Measurements from ENCODE around the gene CUTC.

Gene CUTC

GRCh38 chr10:99784016-99784726, 52.1 kb downstream of the CUTC start:
- DNase-seq (ENCODE audit: low read depth), result no peak

GRCh38 chr10:99784727-99785441, 52.9 kb downstream of the CUTC start:
- DNase-seq (ENCODE audit: low read depth), result no peak

GRCh38 chr10:99785646-99786045, 53.6 kb downstream of the CUTC start:
- no peak for DNase-seq (ENCODE audit: low read depth)

GRCh38 chr10:99787311-99787710, 55.3 kb downstream of the CUTC start:
- no peak for DNase-seq (ENCODE audit: low read depth)

- DNase-seq (ENCODE audit: low read depth), result no peak
Observed at GRCh38 chr10:99787782-99788445, 55.9 kb downstream of the CUTC start.

- no peak for DNase-seq (ENCODE audit: low read depth)
Observed at GRCh38 chr10:99788598-99789256, 56.7 kb downstream of the CUTC start.

- DNase-seq (ENCODE audit: low read depth), result no peak
Observed at GRCh38 chr10:99791831-99792230, 59.8 kb downstream of the CUTC start.

- no peak for DNase-seq (ENCODE audit: low read depth)
Observed at GRCh38 chr10:99793819-99794218, 61.8 kb downstream of the CUTC start.

- no peak for DNase-seq (ENCODE audit: low read depth)
Observed at GRCh38 chr10:99796928-99797327, 64.9 kb downstream of the CUTC start.

- DNase-seq (ENCODE audit: low read depth), result no peak
Observed at GRCh38 chr10:99798031-99798430, 66.0 kb downstream of the CUTC start.

- DNase-seq (ENCODE audit: low read depth), result no peak
Observed at GRCh38 chr10:99798920-99799319, 66.9 kb downstream of the CUTC start.

GRCh38 chr10:99799613-99800012, 67.6 kb downstream of the CUTC start:
- no peak for DNase-seq (ENCODE audit: low read depth)

- DNase-seq (ENCODE audit: low read depth), result no peak
Observed at GRCh38 chr10:99804471-99804870, 72.4 kb downstream of the CUTC start.

- DNase-seq (ENCODE audit: low read depth), result no peak
Observed at GRCh38 chr10:99805190-99805589, 73.2 kb downstream of the CUTC start.
